ENCODE measurements around the gene CCDC184.

Gene CCDC184

GRCh38 chr12:48164451-48164850 is 19.0 kb upstream of the CCDC184 start:
- TF ChIP-seq CTCF (IDR thresholded peaks at IDR 0.05; ENCODE audit: insufficient read depth, low read depth, low read length, missing control alignments) = no peak
- DNase-seq (ENCODE audit: low read depth) = no peak
- H3K4me3 ChIP-seq (ENCODE audit: low read length) = no peak overlapping the region

- peak; percentile 99 for TF ChIP-seq CTCF (IDR thresholded peaks at IDR 0.05; ENCODE audit: insufficient read depth, low read depth, low read length, missing control alignments)
- H3K4me3 ChIP-seq (ENCODE audit: low read length) = no peak overlapping the region
- peak; percentile 75 for DNase-seq (ENCODE audit: low read depth)
Observed at GRCh38 chr12:48165089-48165981, 18.1 kb upstream of the CCDC184 start.

GRCh38 chr12:48169011-48169410 is 14.4 kb upstream of the CCDC184 start:
- no peak for TF ChIP-seq CTCF (IDR thresholded peaks at IDR 0.05; ENCODE audit: insufficient read depth, low read depth, low read length, missing control alignments)
- no peak overlapping the region for H3K4me3 ChIP-seq (ENCODE audit: low read length)
- no peak for DNase-seq (ENCODE audit: low read depth)

- H3K4me3 ChIP-seq (ENCODE audit: low read length) = no peak overlapping the region
Observed at GRCh38 chr12:48175613-48176416, 7.6 kb upstream of the CCDC184 start.

GRCh38 chr12:48176417-48176751 is 7.1 kb upstream of the CCDC184 start:
- DNase-seq (ENCODE audit: low read depth) = no peak
- no peak overlapping the region for H3K4me3 ChIP-seq (ENCODE audit: low read length)
- TF ChIP-seq CTCF (IDR thresholded peaks at IDR 0.05; ENCODE audit: insufficient read depth, low read depth, low read length, missing control alignments) = no peak

More at GRCh38 chr12:48175613-48176416, 7.6 kb upstream of the CCDC184 start:
- no peak for DNase-seq (ENCODE audit: low read depth)
- no peak for TF ChIP-seq CTCF (IDR thresholded peaks at IDR 0.05; ENCODE audit: insufficient read depth, low read depth, low read length, missing control alignments)

- no peak overlapping the region for H3K4me3 ChIP-seq (ENCODE audit: low read length)
- no peak for TF ChIP-seq CTCF (IDR thresholded peaks at IDR 0.05; ENCODE audit: insufficient read depth, low read depth, low read length, missing control alignments)
- DNase-seq (ENCODE audit: low read depth) = no peak
Observed at GRCh38 chr12:48177982-48178381, 5.5 kb upstream of the CCDC184 start.
